HEK293T (cell line): Measurements from ENCODE around the gene GYPC.

Source experiments
- ARNT ChIP-seq: fragments of 450-650 bp; IDR thresholded peaks from 2 replicates; pipeline ENCODE4 v1.6.1; 2017; ENCODE audit warnings: mild to moderate bottlenecking
- BHLHE40 ChIP-seq: fragments of 450-650 bp; IDR thresholded peaks from 2 replicates; pipeline ENCODE4 v1.6.1; 2016; ENCODE audit warnings: mild to moderate bottlenecking, moderate library complexity, borderline replicate concordance
- CTBP1 ChIP-seq: fragments of 450-650 bp; IDR thresholded peaks from 2 replicates; pipeline ENCODE4 v1.6.1; 2016; ENCODE audit warnings: borderline replicate concordance
- ELF4 ChIP-seq: fragments of 450-650 bp; IDR thresholded peaks from 2 replicates; pipeline ENCODE4 v1.6.1; 2017; ENCODE audit warnings: antibody characterized with exemption
- FOXA1 ChIP-seq: fragments of 450-650 bp; IDR thresholded peaks from 2 replicates; pipeline ENCODE4 v1.6.1; 2016; ENCODE audit warnings: mild to moderate bottlenecking
- FOXK2 ChIP-seq: fragments of 450-650 bp; IDR thresholded peaks from 2 replicates; pipeline ENCODE4 v1.6.1; 2016; ENCODE audit warnings: mild to moderate bottlenecking
- LEF1 ChIP-seq: fragments of 450-650 bp; IDR thresholded peaks from 2 replicates; pipeline ENCODE4 v1.6.1; 2017; ENCODE audit warnings: mild to moderate bottlenecking, borderline replicate concordance
- SP1 ChIP-seq: fragments of 450-650 bp; IDR thresholded peaks from 2 replicates; pipeline ENCODE4 v1.6.1; 2017
- SUZ12 ChIP-seq: fragments of 450-650 bp; IDR thresholded peaks from 2 replicates; pipeline ENCODE4 v1.6.1; 2016; ENCODE audit warnings: mild to moderate bottlenecking
- TARDBP ChIP-seq: fragments of 450-650 bp; IDR thresholded peaks from 2 replicates; pipeline ENCODE4 v1.6.1; 2016

DNA sequence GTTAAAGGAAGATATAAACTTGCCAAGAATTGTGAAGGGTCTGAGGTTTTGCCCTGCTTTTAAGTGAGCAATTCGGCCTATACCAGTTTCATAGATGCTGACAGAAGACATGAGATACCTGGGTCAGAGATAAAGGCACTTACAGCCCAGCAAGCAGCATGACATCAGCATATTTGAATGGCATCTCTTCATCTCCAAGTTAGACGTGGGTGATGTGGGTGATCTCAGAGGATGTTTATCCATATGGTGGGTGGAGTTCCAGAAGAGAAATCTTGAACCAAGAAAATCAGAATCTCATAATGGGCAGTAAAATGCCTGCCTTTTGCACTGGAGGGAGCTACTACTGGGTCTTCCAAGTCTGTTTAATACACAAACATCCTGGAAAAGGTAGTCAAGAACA lies 44.7 kb downstream of the GYPC start:
- TF ChIP-seq FOXK2: no peak
- no peak for TF ChIP-seq BHLHE40
- TF ChIP-seq ELF4: no peak
- TF ChIP-seq FOXA1: no peak
- TF ChIP-seq CTBP1: no peak
- no peak for TF ChIP-seq TARDBP
- TF ChIP-seq SP1: no peak
- TF ChIP-seq ARNT: no peak
- TF ChIP-seq LEF1: no peak
- no peak for TF ChIP-seq SUZ12
